Liver (tissue), 9 donors: ENCODE data around the gene RPH3AL. TPM values are rescaled to one million over a fixed set of nuclear protein-coding genes. Genes with fewer than 3 reads are reported as not detected.

Source experiments
- DNase-seq: peaks from one replicate; pipeline ENCODE4 v3.0.0-alpha.2; 2017; ENCODE audit warnings: low spot score
- H3K27ac ChIP-seq, 2 donors: one replicate each; pipeline ENCODE4 v1.7.0; 2013; ENCODE audit warnings: inconsistent platforms in 2 of 2, low read length in 2 of 2, control low read depth in 1 of 2, low read depth in 1 of 2, mild to moderate bottlenecking in 1 of 2
- H3K27me3 ChIP-seq, 4 donors: one replicate each; pipeline versions ENCODE4 v1.6.1 to v1.7.0; 2013; ENCODE audit warnings: low read length in 3 of 4, inconsistent platforms in 1 of 4, mild to moderate bottlenecking in 1 of 4, moderate library complexity in 1 of 4; ENCODE audit not compliant: control insufficient read depth in 4 of 4, insufficient read depth in 4 of 4
- H3K36me3 ChIP-seq, 4 donors: one replicate each; pipeline versions ENCODE4 v1.6.1 to v1.7.0; 2013; ENCODE audit warnings: low read length in 3 of 4, mild to moderate bottlenecking in 3 of 4, low read depth in 1 of 4, moderate library complexity in 1 of 4; ENCODE audit not compliant: control insufficient read depth in 4 of 4, insufficient read depth in 3 of 4
- H3K4me1 ChIP-seq, 4 donors: one replicate each; pipeline versions ENCODE4 v1.6.1 to v1.7.0; 2013; ENCODE audit warnings: low read length in 3 of 4, mild to moderate bottlenecking in 3 of 4, moderate library complexity in 1 of 4; ENCODE audit not compliant: control insufficient read depth in 4 of 4, insufficient read depth in 4 of 4
- H3K4me3 ChIP-seq, 3 donors: one replicate each; pipeline versions ENCODE4 v1.6.1 to v1.7.0; 2013; ENCODE audit warnings: low read length in 3 of 3, control low read depth in 1 of 3, low read depth in 1 of 3, mild to moderate bottlenecking in 1 of 3
- H3K9ac ChIP-seq, 2 donors: one replicate each; pipeline ENCODE4 v1.7.0; 2013; ENCODE audit warnings: low read length in 2 of 2, mild to moderate bottlenecking in 2 of 2, moderate library complexity in 2 of 2, control low read depth in 1 of 2, low read depth in 1 of 2
- H3K9me3 ChIP-seq, 4 donors: one replicate each; pipeline versions ENCODE4 v1.6.1 to v1.7.0; 2013; ENCODE audit warnings: low read length in 3 of 4; ENCODE audit not compliant: control insufficient read depth in 4 of 4
- CTCF ChIP-seq: fragments of 150-350 bp; IDR thresholded peaks from 2 replicates; pipeline ENCODE4 v1.5.1; 2017; ENCODE audit warnings: improper control_type of control experiment, low read depth, low read length; ENCODE audit not compliant: missing input control
- EGR1 ChIP-seq, 2 donors: IDR thresholded peaks; 2 replicates each; pipeline ENCODE4 v1.6.1; 2016 to 2018; ENCODE audit warnings: antibody characterized with exemption in 2 of 2, low read depth in 2 of 2
- FOXA2 ChIP-seq: IDR thresholded peaks from 2 replicates; pipeline ENCODE4 v1.6.1; 2016; ENCODE audit warnings: antibody characterized with exemption
- HNF4A ChIP-seq, 2 donors: conservative IDR thresholded peaks; 2 replicates each; pipeline ENCODE4 v1.6.1; 2016; ENCODE audit warnings: antibody characterized with exemption in 2 of 2, mild to moderate bottlenecking in 2 of 2
- HNF4G ChIP-seq: IDR thresholded peaks from 2 replicates; pipeline ENCODE4 v1.6.1; 2016; ENCODE audit warnings: antibody characterized with exemption
- JUND ChIP-seq, 2 donors: IDR thresholded peaks; 2 replicates each; pipeline ENCODE4 v1.6.1; 2016; ENCODE audit warnings: antibody characterized with exemption in 2 of 2
- MAX ChIP-seq: IDR thresholded peaks from 2 replicates; pipeline ENCODE4 v1.6.1; 2016; ENCODE audit warnings: antibody characterized with exemption
- NR2F2 ChIP-seq: IDR thresholded peaks from 2 replicates; pipeline ENCODE4 v1.6.1; 2016; ENCODE audit warnings: antibody characterized with exemption
- RAD21 ChIP-seq, 2 donors: IDR thresholded peaks; 2 replicates each; pipeline ENCODE4 v1.6.1; 2016; ENCODE audit warnings: antibody characterized with exemption in 2 of 2, mild to moderate bottlenecking in 2 of 2
- REST ChIP-seq: IDR thresholded peaks from 2 replicates; pipeline ENCODE4 v1.6.1; 2016; ENCODE audit warnings: antibody characterized with exemption, mild to moderate bottlenecking
- RXRA ChIP-seq, 2 donors: IDR thresholded peaks; 2 replicates each; pipeline ENCODE4 v1.6.1; 2017 to 2018; ENCODE audit warnings: antibody characterized with exemption in 2 of 2, mild to moderate bottlenecking in 1 of 2
- SP1 ChIP-seq: IDR thresholded peaks from 2 replicates; pipeline ENCODE4 v1.6.1; 2018; ENCODE audit warnings: antibody characterized with exemption, mild to moderate bottlenecking
- TAF1 ChIP-seq: conservative IDR thresholded peaks from 2 replicates; pipeline ENCODE4 v1.6.1; 2016; ENCODE audit warnings: antibody characterized with exemption, mild to moderate bottlenecking
- YY1 ChIP-seq: IDR thresholded peaks from 2 replicates; pipeline ENCODE4 v1.6.1; 2016; ENCODE audit warnings: antibody characterized with exemption, mild to moderate bottlenecking
- ZBTB33 ChIP-seq: IDR thresholded peaks from 2 replicates; pipeline ENCODE4 v1.6.1; 2016; ENCODE audit warnings: antibody characterized with exemption
- WGBS: extraction: QIAGEN DNeasy Blood & Tissue Kit; methylation state at CpG from one replicate; pipeline ENCODE4 v1.1.7; 2013; 5-methylcytosine and 5-hydroxymethylcytosine counted together
- polyA plus RNA-seq, 2 donors: library from polyadenylated mRNA; stranded (reverse) in 1 of 2; unstranded in 1 of 2; fragments of 200-250 nt in 1 of 2; fragments of >200 nt in 1 of 2; fragmentation: Nextera tagmentation in 1 of 2; extraction: Ambion mirVana in 1 of 2; gene quantifications; one replicate each; pipeline versions ENCODE4 v1.2.1 to v1.2.3, GENCODE V29; 2013 to 2015
- total RNA-seq, 2 donors: library from RNA; depleted of rRNA; stranded (reverse); fragments of >200 nt; gene quantifications; one replicate each; pipeline ENCODE4 v1.2.3, GENCODE V29; 2014
- TF ChIP-seq, protein P1 (sequence below): IDR thresholded peaks from 2 replicates; pipeline ENCODE4 v1.6.1; 2016; ENCODE audit warnings: antibody characterized with exemption
- donor health status: healthy.
- donor health status: healthy.
- donor health status: healthy.
- donor health status: healthy.
- donor health status: healthy.

Gene RPH3AL
- total and polyA plus RNA-seq, 4 donors, result 8.5 to 52.5 (median 13.9) TPM

DNA sequence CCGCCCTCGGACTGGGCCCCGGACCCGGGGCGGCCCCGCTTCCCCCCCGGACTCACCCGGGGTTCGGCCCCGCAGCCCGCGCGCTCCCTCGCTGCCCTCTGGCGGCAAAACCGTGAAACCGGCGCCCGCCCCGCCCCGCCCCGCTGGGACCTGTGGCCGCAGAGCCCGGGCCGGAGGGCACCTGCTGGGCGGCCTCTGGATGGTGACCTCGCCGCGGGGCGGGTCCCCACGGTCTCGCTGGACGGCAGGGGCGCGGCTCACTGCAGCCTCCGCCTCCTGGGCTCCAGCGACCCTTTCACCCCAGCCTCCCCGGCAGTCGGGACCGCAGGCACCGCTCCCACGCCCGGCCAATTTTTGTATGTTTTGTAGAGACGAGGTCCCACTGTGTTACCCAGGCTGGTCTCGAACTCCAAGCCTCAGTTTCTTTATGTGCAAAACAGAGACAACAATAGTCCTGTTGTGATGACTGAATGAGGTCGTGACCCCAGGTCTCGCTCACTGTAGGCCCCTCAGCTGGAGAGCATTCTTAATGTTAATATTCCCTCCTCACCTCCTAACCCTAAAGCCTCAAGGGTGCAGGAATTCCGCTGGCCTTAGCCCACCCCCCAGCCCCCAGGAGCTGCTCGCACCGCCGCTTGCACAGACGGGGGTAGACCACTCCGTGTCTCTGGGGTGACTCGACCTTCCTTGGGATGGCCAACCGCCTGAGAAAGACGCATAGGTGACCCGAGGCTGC, 33.7 kb upstream of the RPH3AL start:
- TF ChIP-seq, protein P1, sequence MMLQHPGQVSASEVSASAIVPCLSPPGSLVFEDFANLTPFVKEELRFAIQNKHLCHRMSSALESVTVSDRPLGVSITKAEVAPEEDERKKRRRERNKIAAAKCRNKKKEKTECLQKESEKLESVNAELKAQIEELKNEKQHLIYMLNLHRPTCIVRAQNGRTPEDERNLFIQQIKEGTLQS, result no peak
- TF ChIP-seq YY1 (no peak), ZBTB33 (no peak), NR2F2 (no peak), HNF4A (conservative IDR thresholded peaks at IDR 0.05) (peak in 1 of 2 donors; percentile 13), TAF1 (no peak), RXRA (IDR thresholded peaks at IDR 0.05) (peak; percentile 14 to 15), FOXA2 (no peak), REST (no peak), SP1 (peak; percentile 9), CTCF (peak; percentile 67), JUND (IDR thresholded peaks at IDR 0.05) (no peak), MAX (no peak), RAD21 (IDR thresholded peaks at IDR 0.05) (peak; percentile 61 to 77), EGR1 (IDR thresholded peaks at IDR 0.05; ENCODE audit: low read depth in 2 of 2) (no peak)
- Histone ChIP-seq H3K4me3 (peak overlapping the region in 1 of 3 donors; percentile 85), H3K9me3 (no peaks in the 10 kb centered on the region), H3K9ac (no peak overlapping the region), H3K36me3 (no peaks in the 10 kb centered on the region), H3K4me1 (peaks cover 0 to 15% (median 9%) of the 10 kb centered on the region in 4 donors), H3K27ac (peak overlapping the region in 1 of 2 donors; percentile 48), H3K27me3 (no peaks in the 10 kb centered on the region)
- peak; percentile 84 for DNase-seq
- WGBS, result 12% methylated on average over 57 of the region's 57 CpGs

GRCh38 chr17:385836-386140, 33.2 kb upstream of the RPH3AL start:
- H3K36me3 ChIP-seq, result no peaks in the 10 kb centered on the region
- H3K27ac ChIP-seq, result peak overlapping the region in 1 of 2 donors; percentile 48
- 1% methylated on average over 42 of the region's 42 CpGs for WGBS
- H3K9ac ChIP-seq, result no peak overlapping the region
- TF ChIP-seq, protein P1, result no peak
- TF ChIP-seq NR2F2, result no peak
- no peak for TF ChIP-seq HNF4G
- TF ChIP-seq FOXA2, result no peak
- peak overlapping the region in 1 of 3 donors; percentile 85 for H3K4me3 ChIP-seq
- no peak for DNase-seq
- no peaks in the 10 kb centered on the region for H3K9me3 ChIP-seq
- no peaks in the 10 kb centered on the region for H3K27me3 ChIP-seq
- peaks cover 0 to 15% (median 9%) of the 10 kb centered on the region in 4 donors for H3K4me1 ChIP-seq
